ENCODE measurements around the gene SND1.

DNA sequence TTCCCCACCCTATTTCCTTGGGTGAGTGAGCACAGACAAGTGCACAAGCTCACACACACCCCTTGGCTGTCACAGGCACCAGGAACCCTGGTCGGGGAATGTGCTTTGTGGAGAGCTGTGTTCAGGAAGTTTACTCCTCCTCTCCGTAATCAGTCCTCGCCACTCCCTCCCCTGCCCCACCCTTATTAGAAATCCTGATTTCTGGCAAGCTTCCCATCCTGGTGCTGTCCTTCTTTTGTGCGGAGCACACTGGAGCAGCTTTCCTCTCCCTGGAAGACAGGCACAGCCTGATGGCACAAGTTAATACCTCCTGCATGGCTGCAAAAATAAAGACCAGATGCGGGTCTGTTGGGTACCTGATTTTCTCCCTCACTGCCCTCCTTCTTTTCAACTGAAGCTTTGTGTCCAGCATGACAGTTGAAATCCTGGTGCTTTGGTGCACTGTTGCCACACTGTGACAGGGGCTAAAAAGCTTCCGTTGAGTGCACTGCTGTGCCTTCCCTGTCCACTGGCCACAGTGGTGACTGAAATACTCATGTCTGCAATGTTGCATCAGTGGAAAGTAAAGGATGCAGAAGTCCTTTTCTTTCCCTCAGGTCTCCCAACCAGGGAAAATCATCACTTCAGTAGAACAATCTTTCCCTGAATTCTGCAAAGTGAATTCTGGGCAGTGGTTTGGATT is 324.2 kb downstream of the SND1 start:
- no peak for TF ChIP-seq CTCF (IDR thresholded peaks at IDR 0.05)
- no peak for TF ChIP-seq POLR2A (IDR thresholded peaks at IDR 0.05)

Measured in breast epithelium (tissue), 3 donors.